Left ventricle myocardium inferior (tissue), 1 donor: ENCODE measurements around the gene ZNF423. TPM values are rescaled to one million over a fixed set of nuclear protein-coding genes. Genes with fewer than 3 reads are reported as not detected.

Experiments used
- DNase-seq: peaks from one replicate; pipeline ENCODE4 v3.0.0-alpha.2; 2020
- H3K27ac ChIP-seq: fragments of 200-600 bp; replicated peaks from 2 replicates; pipeline ENCODE4 v1.8.0; 2021
- H3K27me3 ChIP-seq: fragments of 200-600 bp; 2 replicates; pipeline ENCODE4 v1.8.0; 2021; ENCODE audit warnings: low read depth
- H3K36me3 ChIP-seq: fragments of 200-600 bp; 2 replicates; pipeline ENCODE4 v1.8.0; 2021
- H3K4me1 ChIP-seq: fragments of 200-600 bp; 2 replicates; pipeline ENCODE4 v1.8.0; 2021
- H3K4me3 ChIP-seq: fragments of 200-600 bp; 2 replicates; pipeline ENCODE4 v1.8.0; 2021; ENCODE audit warnings: mild to moderate bottlenecking, moderate library complexity
- H3K9me3 ChIP-seq: fragments of 200-600 bp; replicated peaks from 2 replicates; pipeline ENCODE4 v1.8.0; 2021
- intact Hi-C: fragments of 100-400 bp; cut with micrococcal nuclease; formaldehyde crosslinking; loops from one replicate; pipeline ENCODE4 v1.11.0; 2022
- total RNA-seq: library from RNA; stranded (reverse); fragmentation: NEBNext Ultra II Directional; extraction: Animal tissue kit (Norgen Biotek cat#: 25700); gene quantifications from one replicate; pipeline ENCODE4 v1.2.1, GENCODE V29; 2021
- TF ChIP-seq, protein P1 (sequence below): fragments of 200-600 bp; IDR thresholded peaks from 2 replicates; pipeline ENCODE4 v1.8.0; 2021; ENCODE audit warnings: antibody characterized with exemption, mild to moderate bottlenecking, borderline replicate concordance
- donor health status: DM: no; HTN: yes; CAD: no; lungs with severe emphysema.

ZNF423 gene
- total RNA-seq, 1 donor from 2014 or later: 8.6 TPM

GRCh38 chr16:49562228-49562627, 293.7 kb downstream of the ZNF423 start:
- Histone ChIP-seq H3K4me3 (no peak overlapping the region), H3K4me1 (peaks cover 13% of the 10 kb centered on the region), H3K27me3 (peaks cover 8% of the 10 kb centered on the region), H3K9me3 (no peaks in the 10 kb centered on the region), H3K27ac (no peak overlapping the region), H3K36me3 (no peaks in the 10 kb centered on the region)
- DNase-seq: no peak
- TF ChIP-seq, protein P1, sequence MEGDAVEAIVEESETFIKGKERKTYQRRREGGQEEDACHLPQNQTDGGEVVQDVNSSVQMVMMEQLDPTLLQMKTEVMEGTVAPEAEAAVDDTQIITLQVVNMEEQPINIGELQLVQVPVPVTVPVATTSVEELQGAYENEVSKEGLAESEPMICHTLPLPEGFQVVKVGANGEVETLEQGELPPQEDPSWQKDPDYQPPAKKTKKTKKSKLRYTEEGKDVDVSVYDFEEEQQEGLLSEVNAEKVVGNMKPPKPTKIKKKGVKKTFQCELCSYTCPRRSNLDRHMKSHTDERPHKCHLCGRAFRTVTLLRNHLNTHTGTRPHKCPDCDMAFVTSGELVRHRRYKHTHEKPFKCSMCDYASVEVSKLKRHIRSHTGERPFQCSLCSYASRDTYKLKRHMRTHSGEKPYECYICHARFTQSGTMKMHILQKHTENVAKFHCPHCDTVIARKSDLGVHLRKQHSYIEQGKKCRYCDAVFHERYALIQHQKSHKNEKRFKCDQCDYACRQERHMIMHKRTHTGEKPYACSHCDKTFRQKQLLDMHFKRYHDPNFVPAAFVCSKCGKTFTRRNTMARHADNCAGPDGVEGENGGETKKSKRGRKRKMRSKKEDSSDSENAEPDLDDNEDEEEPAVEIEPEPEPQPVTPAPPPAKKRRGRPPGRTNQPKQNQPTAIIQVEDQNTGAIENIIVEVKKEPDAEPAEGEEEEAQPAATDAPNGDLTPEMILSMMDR: no peak
- intact Hi-C loops: no loop called here

DNA sequence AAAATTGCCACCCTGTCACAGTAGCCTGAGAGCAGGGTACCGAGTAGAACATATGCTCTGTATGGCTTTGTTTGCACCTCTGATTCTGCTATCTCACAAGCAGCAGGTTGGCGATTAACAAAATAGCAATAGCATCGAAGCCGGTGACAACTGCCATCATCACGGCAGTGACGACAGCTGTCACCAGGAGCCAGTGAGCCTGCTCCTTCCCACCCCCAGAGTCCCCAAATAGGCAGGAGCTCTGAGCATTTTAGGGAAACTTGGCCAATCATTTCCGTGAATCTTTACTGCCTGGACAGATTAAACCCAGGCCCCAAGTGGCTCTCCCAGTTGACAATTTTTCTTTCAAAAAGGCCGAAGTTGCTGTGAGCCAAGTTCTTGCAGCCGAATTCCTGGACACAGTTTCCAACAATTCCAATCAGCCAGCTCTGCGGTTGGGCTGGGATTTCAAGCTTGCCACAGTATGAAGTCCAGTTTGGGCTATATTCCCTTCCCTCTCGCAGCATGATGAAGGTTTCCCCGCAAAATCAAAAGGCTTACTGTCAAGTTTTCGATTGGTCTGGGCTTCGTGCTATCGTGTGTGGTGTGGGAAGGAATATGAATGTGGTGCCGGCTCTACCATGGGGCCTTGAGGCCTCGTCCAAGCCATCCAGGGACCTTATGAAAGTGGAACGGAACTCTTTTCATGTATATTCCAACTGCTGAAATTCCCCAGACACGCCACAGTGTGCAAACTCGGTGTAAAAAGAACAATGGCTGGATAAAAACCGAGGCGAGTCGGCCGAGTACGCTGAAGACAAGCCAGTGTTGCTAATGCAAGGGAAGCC, 295.7 kb downstream of the ZNF423 start:
- Histone ChIP-seq H3K4me1 (peaks cover 13% of the 10 kb centered on the region), H3K36me3 (no peaks in the 10 kb centered on the region), H3K4me3 (no peak overlapping the region), H3K27me3 (peaks cover 12% of the 10 kb centered on the region), H3K9me3 (no peaks in the 10 kb centered on the region), H3K27ac (peak overlapping the region; percentile 42)
- intact Hi-C loops: no loop called here
- TF ChIP-seq, protein P1: no peak
- no peak for DNase-seq

DNA sequence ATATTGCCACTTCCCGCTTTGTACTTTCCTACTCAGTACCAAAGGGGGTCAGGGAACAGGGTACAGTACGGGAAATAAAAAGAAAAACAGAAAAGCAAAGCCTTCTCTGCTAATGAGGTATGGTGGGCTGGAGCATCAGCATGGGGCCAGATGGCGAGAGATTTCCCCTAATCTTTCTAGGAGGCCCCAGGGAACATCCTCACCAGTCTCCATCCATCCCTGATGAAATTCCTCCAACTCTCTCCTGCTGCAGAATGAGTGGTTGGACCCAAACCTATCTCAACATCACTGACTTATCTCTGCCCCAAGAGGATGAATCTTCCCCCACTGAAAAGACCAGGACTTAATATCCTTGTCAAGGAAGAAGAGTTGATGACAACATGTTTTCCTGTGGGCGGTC, 296.7 kb downstream of the ZNF423 start:
- Histone ChIP-seq H3K27me3 (peaks cover 12% of the 10 kb centered on the region), H3K9me3 (no peaks in the 10 kb centered on the region), H3K4me1 (peaks cover 13% of the 10 kb centered on the region), H3K36me3 (no peaks in the 10 kb centered on the region), H3K4me3 (no peak overlapping the region), H3K27ac (no peak overlapping the region)
- DNase-seq: no peak
- TF ChIP-seq, protein P1: no peak
- intact Hi-C loops: no loop called here

DNA sequence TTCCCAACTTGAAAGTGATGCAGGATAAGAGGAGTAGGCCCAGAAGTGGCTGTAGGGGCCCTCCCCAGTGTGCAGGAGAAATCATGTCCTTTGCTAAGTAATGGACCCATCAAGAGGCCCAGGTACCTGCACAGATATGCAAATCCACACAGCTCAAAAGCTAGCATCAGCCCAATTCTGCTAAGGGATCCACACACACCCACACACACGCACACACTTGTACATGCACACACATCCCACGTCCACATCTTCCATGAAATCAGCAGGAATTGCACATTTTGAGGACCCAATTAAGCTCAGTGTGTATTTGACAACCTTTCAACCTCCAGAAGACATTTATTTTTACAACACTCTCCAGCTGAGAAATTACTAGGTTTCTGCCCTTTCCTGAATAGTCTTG, 297.5 kb downstream of the ZNF423 start:
- H3K9me3 ChIP-seq: no peaks in the 10 kb centered on the region
- H3K27me3 ChIP-seq: peaks cover 12% of the 10 kb centered on the region
- TF ChIP-seq, protein P1: no peak
- H3K36me3 ChIP-seq: no peaks in the 10 kb centered on the region
- intact Hi-C loops: no loop called here
- H3K4me1 ChIP-seq: peaks cover 13% of the 10 kb centered on the region
- no peak overlapping the region for H3K27ac ChIP-seq
- no peak overlapping the region for H3K4me3 ChIP-seq
- no peak for DNase-seq

GRCh38 chr16:49556606-49557446, 299.1 kb downstream of the ZNF423 start:
- Histone ChIP-seq H3K4me3 (no peak overlapping the region), H3K36me3 (no peaks in the 10 kb centered on the region), H3K27ac (no peak overlapping the region), H3K27me3 (peaks cover 12% of the 10 kb centered on the region), H3K9me3 (no peaks in the 10 kb centered on the region), H3K4me1 (peaks cover 13% of the 10 kb centered on the region)
- TF ChIP-seq, protein P1: peak; percentile 68
- intact Hi-C loops: no loop called here
- no peak for DNase-seq
